K562 (cell line): Measurements from ENCODE around the gene TENT4B. TPM values are rescaled to one million over a fixed set of nuclear protein-coding genes. Genes with fewer than 3 reads are reported as not detected.

ENCODE experiments used
- FIP1L1 ChIP-seq: fragments of 200-400 bp; formaldehyde crosslinking; IDR thresholded peaks from 2 replicates; pipeline ENCODE4 v1.6.1; 2018; ENCODE audit warnings: mild to moderate bottlenecking, low read depth, low read length; ENCODE audit not compliant: poor library complexity, severe bottlenecking
- FOXP1 ChIP-seq: sonication (generic); formaldehyde crosslinking; IDR thresholded peaks from 2 replicates; pipeline ENCODE4 v1.8.0; 2022; ENCODE audit warnings: mild to moderate bottlenecking, missing genetic modification reagents
- FOXP4 ChIP-seq: sonication (generic); formaldehyde crosslinking; IDR thresholded peaks from 2 replicates; pipeline ENCODE4 v1.8.0; 2022; ENCODE audit warnings: mild to moderate bottlenecking, missing genetic modification reagents, borderline replicate concordance
- ILF3 ChIP-seq: fragments of 450-650 bp; IDR thresholded peaks from 2 replicates; pipeline ENCODE4 v1.6.1; 2018; ENCODE audit warnings: antibody characterized with exemption, mild to moderate bottlenecking, moderate library complexity, borderline replicate concordance
- MAFG ChIP-seq: fragments of 450-650 bp; conservative IDR thresholded peaks from 2 replicates; pipeline ENCODE4 v1.6.1; 2016; ENCODE audit warnings: missing genetic modification characterization, missing compliant biosample characterization
- MNT ChIP-seq, 2 experiments: fragments of 450-650 bp; conservative IDR thresholded peaks; 2 replicates each; pipeline ENCODE4 v1.6.1; 2017; ENCODE audit warnings: mild to moderate bottlenecking in 2 of 2, moderate library complexity in 2 of 2
- MTA1 ChIP-seq: fragments of 450-650 bp; IDR thresholded peaks from 2 replicates; pipeline ENCODE4 v1.6.1; 2017; ENCODE audit warnings: borderline replicate concordance
- RHOXF2B ChIP-seq: fragments of 250-450 bp; sonication (Bioruptor Pico); conservative IDR thresholded peaks from 2 replicates; pipeline ENCODE4 v1.5.1; 2021
- RNF219 ChIP-seq: fragments of 250-450 bp; sonication (Bioruptor Pico); IDR thresholded peaks from 2 replicates; pipeline ENCODE4 v1.5.0; 2022; ENCODE audit warnings: mild to moderate bottlenecking
- SMARCE1 ChIP-seq: fragments of 450-650 bp; IDR thresholded peaks from 2 replicates; pipeline ENCODE4 v1.7.1; 2016; ENCODE audit warnings: mild to moderate bottlenecking
- ZBTB7A ChIP-seq: IDR thresholded peaks from 2 replicates; pipeline ENCODE4 v1.6.1; 2011; ENCODE audit warnings: low read depth, mild to moderate bottlenecking, low read length, moderate library complexity, borderline replicate concordance; ENCODE audit not compliant: control insufficient read depth
- ZC3H11A ChIP-seq: IDR thresholded peaks from 2 replicates; pipeline ENCODE4 v1.6.1; 2012; ENCODE audit warnings: low read depth, low read length, improper control_type of control experiment
- ZNF695 ChIP-seq: fragments of 450-650 bp; formaldehyde crosslinking; IDR thresholded peaks from 2 replicates; pipeline ENCODE4 v1.4.0; 2020; ENCODE audit warnings: mild to moderate bottlenecking, moderate library complexity
- ZNF75A ChIP-seq: fragments of 450-650 bp; formaldehyde crosslinking; IDR thresholded peaks from 2 replicates; pipeline ENCODE4 v1.4.0; 2020; ENCODE audit warnings: mild to moderate bottlenecking
- polyA plus RNA-seq, 8 experiments: library from polyadenylated mRNA; depleted of rRNA in 4 of 8; stranded (reverse) in 5 of 8; unstranded in 3 of 8; fragments of >200 nt; fragmentation: Nextera tagmentation in 2 of 8; fragmentation: Illumina TruSeq in 1 of 8; extraction: Ambion mirVana in 2 of 8; extraction: Trizol in 1 of 8; gene quantifications; 2 replicates each; pipeline versions ENCODE4 v1.2.1 to v1.2.3, GENCODE V29; 2011 to 2014; ENCODE audit warnings: inconsistent platforms in 1 of 8, missing spikeins in 1 of 8
- total RNA-seq, 7 experiments: library from RNA; depleted of rRNA in 6 of 7; stranded (reverse); fragments of >200 nt in 6 of 7; fragmentation: Illumina TruSeq in 2 of 7; extraction: Trizol in 2 of 7; gene quantifications; 2 replicates each; pipeline versions ENCODE4 v1.2.1 to v1.2.3, GENCODE V29; 2011 to 2021; ENCODE audit warnings: low replicate concordance in 1 of 7

Gene TENT4B
- total and polyA plus RNA-seq, 9 of the 15 experiments (the other 6 are each of a cell fraction or from before 2014, with no cell fraction given), result 5.2 to 8.4 (median 7.0) TPM

- TF ChIP-seq ZNF75A (CRISPR knock-in tag) (no peak), RHOXF2B (CRISPR knock-in tag) (no peak), MTA1 (no peak), MAFG (tag) (no peak), FIP1L1 (peak; percentile 51), MNT (conservative IDR thresholded peaks at IDR 0.05) (peak in 1 of 2 experiments; percentile 24; a peak in 1 of 4 replicates), ZBTB7A (no peak; the same call in 1 of the 2 replicates), ZNF695 (no peak), ILF3 (no peak), ZC3H11A (no peak), SMARCE1 (0 out of 2 replicates have a peak, but pooled peaks have one; percentile 13), FOXP4 (CRISPR knock-in tag) (0 out of 2 replicates have a peak, but pooled peaks have one; percentile 53), RNF219 (no peak), FOXP1 (CRISPR knock-in tag) (0 out of 2 replicates have a peak, but pooled peaks have one; percentile 32)
Measured at GRCh38 chr16:50246299-50247122, 93.4 kb downstream of the TENT4B start (continued).
